ENCODE data around the gene MAP3K9.

MAP3K9 gene

DNA sequence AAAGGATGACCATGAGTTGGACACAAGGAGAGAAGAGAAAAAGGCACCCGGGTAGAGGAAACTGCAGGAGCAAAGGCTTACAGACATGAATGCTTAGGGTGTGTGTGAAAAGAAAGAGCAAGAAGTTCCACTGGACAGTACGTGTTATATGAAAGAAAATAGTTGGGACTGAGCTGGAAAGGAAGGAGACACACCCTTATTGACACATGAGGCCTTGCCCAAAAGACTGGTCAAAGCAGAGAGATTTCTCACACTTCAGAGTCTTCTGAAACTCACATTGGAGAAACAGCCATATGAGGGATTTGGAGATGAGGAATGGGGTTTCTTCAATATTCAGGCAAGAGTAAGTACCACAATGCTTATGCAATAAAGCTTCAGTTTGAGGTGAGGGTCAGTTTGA is 111.6 kb downstream of the MAP3K9 start:
- no peak for DNase-seq (ENCODE audit: low spot score)

GRCh38 chr14:70696026-70696425 is 113.3 kb downstream of the MAP3K9 start:
- no peak for DNase-seq (ENCODE audit: low spot score)

GRCh38 chr14:70692210-70692609 is 117.1 kb downstream of the MAP3K9 start:
- no peak for DNase-seq (ENCODE audit: low spot score)

DNA sequence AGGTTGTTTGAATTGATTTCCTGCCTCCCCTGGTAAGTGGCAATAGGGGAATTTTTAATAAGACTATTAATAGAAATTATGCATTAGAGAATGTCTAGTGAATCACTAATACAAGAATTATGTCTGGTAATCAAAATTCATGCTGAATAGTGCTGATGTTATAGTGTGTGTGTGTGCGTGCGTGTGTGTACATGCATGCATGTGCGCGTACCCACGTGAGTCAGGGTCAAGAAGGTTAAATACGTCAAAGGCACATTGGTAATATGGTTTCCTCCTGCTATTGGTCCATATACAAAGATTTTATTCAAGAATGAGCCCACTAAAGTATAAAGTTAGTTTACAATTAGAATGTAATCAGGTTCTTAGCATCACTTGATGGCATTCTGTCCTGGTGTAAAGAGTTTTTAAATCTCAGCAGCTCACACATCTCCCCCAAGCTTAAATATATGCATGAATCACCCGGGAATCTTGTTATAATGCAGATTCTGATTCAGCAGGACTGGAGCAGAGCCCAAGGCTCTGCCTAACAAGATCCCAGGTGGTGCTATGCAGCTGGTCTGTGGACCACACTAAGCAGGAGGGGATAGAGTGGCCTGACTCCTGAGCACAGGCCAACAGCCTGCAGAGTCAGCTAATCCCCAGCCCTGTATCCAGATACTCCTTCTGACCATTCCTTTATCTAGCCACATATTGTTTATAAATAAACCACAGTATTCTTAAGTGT is 123.7 kb downstream of the MAP3K9 start:
- DNase-seq (ENCODE audit: low spot score), result no peak

DNA sequence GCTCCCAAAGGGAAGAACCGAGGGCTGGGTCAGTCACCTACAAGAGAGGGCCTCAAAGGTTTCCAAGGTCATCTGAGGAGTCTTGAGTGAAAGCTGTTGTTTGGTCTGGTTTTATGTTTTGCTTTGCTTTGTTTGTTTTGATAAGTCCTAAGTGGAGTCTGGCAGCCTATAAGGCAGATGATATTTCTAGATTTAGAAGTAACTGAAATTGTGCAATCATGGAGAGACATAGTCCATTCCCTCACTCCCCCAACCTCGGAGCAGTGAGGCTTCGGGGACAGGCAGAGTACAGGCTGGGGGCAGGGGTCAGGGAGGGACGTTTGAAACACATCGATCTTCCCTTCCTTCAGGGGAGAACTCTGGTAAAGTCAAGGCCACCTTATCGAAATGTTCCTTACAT is 125.3 kb downstream of the MAP3K9 start:
- no peak for DNase-seq (ENCODE audit: low spot score)

- no peak for DNase-seq (ENCODE audit: low spot score)
Observed at GRCh38 chr14:70680748-70681147, 128.6 kb downstream of the MAP3K9 start.

DNA sequence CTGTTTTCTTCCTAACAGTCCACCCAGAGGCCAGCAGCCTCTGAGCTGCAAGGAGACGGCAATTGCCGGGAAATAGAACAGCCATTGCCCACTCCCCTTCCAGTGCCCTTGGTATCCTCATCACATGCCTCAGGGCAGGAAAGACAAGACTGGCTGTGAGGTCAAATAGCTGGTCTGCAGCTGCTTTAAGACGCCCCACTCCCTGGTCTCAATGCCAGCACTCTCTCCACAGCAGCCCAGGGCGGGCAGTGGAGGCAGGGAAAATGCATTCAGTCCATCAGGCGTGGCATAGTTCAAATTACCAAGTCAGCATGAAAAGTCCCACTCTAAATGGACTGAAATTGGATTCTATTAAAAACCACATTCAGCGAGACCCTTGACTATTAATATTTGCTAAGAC is 132.0 kb downstream of the MAP3K9 start:
- no peak for DNase-seq (ENCODE audit: low spot score)

All from AG08395 (cell line).